Measurements from ENCODE around the gene RAB7A.

RAB7A gene

DNA sequence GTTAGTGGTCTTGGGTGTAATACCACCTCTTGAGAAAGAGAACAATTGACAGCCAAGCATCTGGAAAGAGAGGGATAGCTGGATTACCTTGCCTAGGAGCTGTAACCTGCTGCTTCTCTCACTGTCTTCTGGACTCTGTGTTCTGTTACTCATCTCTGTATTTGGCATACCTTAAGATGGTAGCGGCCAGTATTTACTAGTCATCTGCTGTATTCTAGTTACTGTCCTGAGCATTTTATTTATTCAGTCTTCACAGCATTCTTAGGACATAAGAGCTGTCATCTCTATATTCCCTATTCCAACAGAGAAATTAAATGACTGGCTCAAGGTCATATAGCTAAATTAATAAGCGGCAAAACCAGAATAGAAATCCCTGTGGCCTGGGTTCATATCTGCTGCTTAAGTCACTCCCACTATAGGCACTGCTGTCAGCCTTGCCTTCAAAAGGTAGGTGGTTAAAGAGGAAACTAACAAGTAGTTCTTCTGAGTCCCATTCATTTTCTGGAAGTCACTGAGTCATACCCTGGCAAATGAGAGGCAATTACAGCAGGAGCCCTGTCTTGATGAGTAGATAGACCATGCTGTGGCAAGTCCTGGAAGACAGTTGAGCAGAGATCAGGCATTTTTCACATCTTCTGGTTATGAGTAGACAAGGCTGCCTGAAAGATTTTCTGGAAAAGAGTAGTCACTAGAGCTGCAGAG is 68.2 kb downstream of the RAB7A start:
- no CpG with 5 or more reads among the region's 2 CpGs for WGBS, 2 donors (ENCODE audit: extremely low coverage in 2 of 2, insufficient read length in 2 of 2, insufficient replicate concordance in 1 of 2)
- no peak overlapping the region for H3K27ac ChIP-seq (replicated peaks; ENCODE audit: low read length)

DNA sequence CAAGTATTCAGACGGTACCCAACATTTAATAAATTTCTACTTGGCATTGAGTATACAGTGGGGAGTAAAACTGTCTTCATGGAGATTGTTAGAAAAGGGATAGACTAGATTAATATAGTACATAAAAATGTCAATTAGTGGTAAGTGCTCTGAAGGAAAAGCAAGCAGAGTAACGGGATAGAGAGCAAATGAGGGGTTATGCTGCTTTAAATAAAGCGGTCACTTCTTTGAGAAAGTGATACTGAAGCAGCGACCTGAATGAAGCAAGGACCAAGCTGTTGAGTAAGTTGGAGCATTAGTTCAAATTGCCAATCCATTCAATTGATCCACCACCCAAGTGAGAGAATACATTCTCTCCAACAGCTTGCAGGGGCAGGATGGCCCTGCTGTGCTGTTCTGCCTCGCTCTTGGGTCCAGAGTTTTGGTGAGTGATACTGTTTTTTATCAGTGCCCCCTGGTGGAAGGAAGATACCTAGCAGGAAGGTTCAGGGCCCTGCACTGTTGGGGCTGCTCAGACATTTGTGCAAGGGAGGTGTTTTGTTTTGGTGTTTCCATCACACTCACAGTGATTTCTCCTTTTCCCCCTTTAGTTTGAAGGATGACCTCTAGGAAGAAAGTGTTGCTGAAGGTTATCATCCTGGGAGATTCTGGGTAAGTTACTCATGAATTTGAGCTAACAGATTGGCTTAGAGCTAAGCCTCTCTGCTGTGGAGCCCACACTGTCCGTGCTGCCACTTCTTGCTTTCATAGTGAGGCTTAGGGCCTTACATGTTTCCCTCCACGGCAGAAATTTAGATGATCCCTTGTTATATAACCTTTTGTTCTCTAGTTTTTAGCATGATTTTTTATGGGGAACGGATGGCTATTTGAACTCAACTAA is 69.0 kb downstream of the RAB7A start:
- Histone ChIP-seq H3K4me1 (ENCODE audit: control insufficient read depth in 2 of 2, insufficient read depth in 1 of 2, low read depth in 1 of 2, low read length in 2 of 2) (peaks cover 0 to 1% of the 10 kb centered on the region in 2 donors), H4K8ac (ENCODE audit: low read depth, low read length) (no peak overlapping the region), H2BK120ac (ENCODE audit: low read depth, low read length) (no peak overlapping the region), H3K4ac (ENCODE audit: low read length) (no peak overlapping the region), H3K14ac (ENCODE audit: low read length) (no peak overlapping the region), H3K36me3 (replicated peaks in 1 of 2; ENCODE audit: control insufficient read depth in 2 of 2, insufficient read depth in 2 of 2, low read length in 2 of 2) (peaks cover 22 to 46% of the 10 kb centered on the region in 2 donors), H2BK5ac (ENCODE audit: low read length) (no peak overlapping the region), H3K9ac (ENCODE audit: low read depth, low read length, poor library complexity) (no peak overlapping the region), H2BK15ac (ENCODE audit: low read length) (no peak overlapping the region), H3K18ac (ENCODE audit: low read length) (no peak overlapping the region), H3K27me3 (ENCODE audit: control insufficient read depth in 3 of 3, insufficient read depth in 3 of 3, low read depth in 1 of 3, low read length in 3 of 3) (no peaks in the 10 kb centered on the region), H3K4me2 (ENCODE audit: insufficient read depth, low read length, poor library complexity, severe bottlenecking) (no peak overlapping the region), H2AFZ (ENCODE audit: low read length) (no peak overlapping the region), H3K4me3 (ENCODE audit: low read length in 2 of 2) (no peak overlapping the region), H3K27ac (replicated peaks; ENCODE audit: low read length) (no peak overlapping the region), H2BK12ac (ENCODE audit: low read length) (no peak overlapping the region), H3K9me3 (replicated peaks in 1 of 2; ENCODE audit: control insufficient read depth in 2 of 2, insufficient read depth in 1 of 2, low read depth in 1 of 2, low read length in 2 of 2) (no peaks in the 10 kb centered on the region), H3K79me1 (ENCODE audit: low read depth, low read length) (no peaks in the 10 kb centered on the region), H2AK5ac (ENCODE audit: low read depth, low read length) (no peak overlapping the region), H3K23ac (ENCODE audit: low read depth, low read length, poor library complexity) (no peak overlapping the region), H4K91ac (ENCODE audit: low read depth, low read length, poor library complexity) (no peak overlapping the region)
- no CpG with 5 or more reads among the region's 8 CpGs for WGBS, 2 donors (ENCODE audit: extremely low coverage in 2 of 2, insufficient read length in 2 of 2, insufficient replicate concordance in 1 of 2)
- DNase-seq (ENCODE audit: low spot score): peak; percentile 60

More for the DNA sequence above, 68.2 kb downstream of the RAB7A start:
- Histone ChIP-seq H2AK5ac (ENCODE audit: low read depth, low read length) (no peak overlapping the region), H2BK12ac (ENCODE audit: low read length) (no peak overlapping the region), H3K27me3 (ENCODE audit: control insufficient read depth in 3 of 3, insufficient read depth in 3 of 3, low read depth in 1 of 3, low read length in 3 of 3) (no peaks in the 10 kb centered on the region), H3K36me3 (replicated peaks in 1 of 2; ENCODE audit: control insufficient read depth in 2 of 2, insufficient read depth in 2 of 2, low read length in 2 of 2) (peaks cover 18 to 38% of the 10 kb centered on the region in 2 donors), H3K14ac (ENCODE audit: low read length) (no peak overlapping the region), H2BK120ac (ENCODE audit: low read depth, low read length) (no peak overlapping the region), H4K8ac (ENCODE audit: low read depth, low read length) (no peak overlapping the region), H3K4me3 (ENCODE audit: low read length in 2 of 2) (no peak overlapping the region), H3K9me3 (replicated peaks in 1 of 2; ENCODE audit: control insufficient read depth in 2 of 2, insufficient read depth in 1 of 2, low read depth in 1 of 2, low read length in 2 of 2) (no peaks in the 10 kb centered on the region), H3K23ac (ENCODE audit: low read depth, low read length, poor library complexity) (no peak overlapping the region), H3K18ac (ENCODE audit: low read length) (no peak overlapping the region), H2BK5ac (ENCODE audit: low read length) (no peak overlapping the region), H3K9ac (ENCODE audit: low read depth, low read length, poor library complexity) (no peak overlapping the region), H3K4ac (ENCODE audit: low read length) (no peak overlapping the region), H3K4me1 (ENCODE audit: control insufficient read depth in 2 of 2, insufficient read depth in 1 of 2, low read depth in 1 of 2, low read length in 2 of 2) (peaks cover 0 to 1% of the 10 kb centered on the region in 2 donors), H4K91ac (ENCODE audit: low read depth, low read length, poor library complexity) (no peak overlapping the region), H2BK15ac (ENCODE audit: low read length) (no peak overlapping the region), H2AFZ (ENCODE audit: low read length) (no peak overlapping the region), H3K4me2 (ENCODE audit: insufficient read depth, low read length, poor library complexity, severe bottlenecking) (no peak overlapping the region), H3K79me1 (ENCODE audit: low read depth, low read length) (no peaks in the 10 kb centered on the region)
- DNase-seq (ENCODE audit: low spot score): no peak

DNA sequence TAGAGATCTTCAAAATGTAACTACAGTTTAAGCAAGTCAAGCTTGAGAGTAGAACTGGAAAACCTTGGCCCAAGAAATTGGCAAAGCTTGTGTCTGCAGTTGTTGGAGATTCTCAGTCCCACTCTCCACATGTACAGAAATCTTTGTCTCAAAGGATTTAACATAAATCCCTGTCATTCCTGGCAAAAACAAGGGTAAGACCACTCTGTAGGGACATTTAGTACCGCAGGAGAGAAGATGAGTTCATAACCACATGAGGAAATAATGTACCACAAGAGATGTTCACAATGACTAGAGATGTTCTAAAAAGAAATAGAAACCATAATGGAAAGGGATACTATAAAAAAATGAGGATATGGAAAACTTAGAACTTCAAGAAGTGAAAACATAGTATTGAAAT is 73.7 kb downstream of the RAB7A start:
- no peak overlapping the region for H2AK5ac ChIP-seq (ENCODE audit: low read depth, low read length)
- no peak overlapping the region for H4K91ac ChIP-seq (ENCODE audit: low read depth, low read length, poor library complexity)
- no peak overlapping the region for H2BK15ac ChIP-seq (ENCODE audit: low read length)
- no peak overlapping the region for H3K4me3 ChIP-seq (ENCODE audit: low read length in 2 of 2)
- no peak overlapping the region for H3K23ac ChIP-seq (ENCODE audit: low read depth, low read length, poor library complexity)
- no peak overlapping the region for H3K14ac ChIP-seq (ENCODE audit: low read length)
- H2BK12ac ChIP-seq (ENCODE audit: low read length): no peak overlapping the region
- peaks cover 0 to 5% of the 10 kb centered on the region in 2 donors for H3K4me1 ChIP-seq (ENCODE audit: control insufficient read depth in 2 of 2, insufficient read depth in 1 of 2, low read depth in 1 of 2, low read length in 2 of 2)
- no peak overlapping the region for H4K8ac ChIP-seq (ENCODE audit: low read depth, low read length)
- H3K9ac ChIP-seq (ENCODE audit: low read depth, low read length, poor library complexity): no peak overlapping the region
- no peaks in the 10 kb centered on the region for H3K9me3 ChIP-seq (replicated peaks in 1 of 2; ENCODE audit: control insufficient read depth in 2 of 2, insufficient read depth in 1 of 2, low read depth in 1 of 2, low read length in 2 of 2)
- no peak for DNase-seq (ENCODE audit: low spot score)
- no peak overlapping the region for H3K4me2 ChIP-seq (ENCODE audit: insufficient read depth, low read length, poor library complexity, severe bottlenecking)
- no peak overlapping the region for H2AFZ ChIP-seq (ENCODE audit: low read length)
- no peak overlapping the region for H3K4ac ChIP-seq (ENCODE audit: low read length)
- H3K36me3 ChIP-seq (replicated peaks in 1 of 2; ENCODE audit: control insufficient read depth in 2 of 2, insufficient read depth in 2 of 2, low read length in 2 of 2): peaks cover 27 to 85% of the 10 kb centered on the region in 2 donors
- no peaks in the 10 kb centered on the region for H3K79me1 ChIP-seq (ENCODE audit: low read depth, low read length)
- no peaks in the 10 kb centered on the region for H3K27me3 ChIP-seq (ENCODE audit: control insufficient read depth in 3 of 3, insufficient read depth in 3 of 3, low read depth in 1 of 3, low read length in 3 of 3)
- no peak overlapping the region for H3K27ac ChIP-seq (replicated peaks; ENCODE audit: low read length)
- H3K18ac ChIP-seq (ENCODE audit: low read length): no peak overlapping the region
- no peak overlapping the region for H2BK5ac ChIP-seq (ENCODE audit: low read length)
- no CpG with 5 or more reads among the region's 1 CpG for WGBS, 2 donors (ENCODE audit: extremely low coverage in 2 of 2, insufficient read length in 2 of 2, insufficient replicate concordance in 1 of 2)
- no peak overlapping the region for H2BK120ac ChIP-seq (ENCODE audit: low read depth, low read length)
